HCT116 (cell line): ENCODE results near the gene TMTC4. TPM values are rescaled to one million over a fixed set of nuclear protein-coding genes. Genes with fewer than 3 reads are reported as not detected.

Experiments used
- ATAC-seq: fragments of 200-7000 bp; cut with Tn5 transposase; 2 replicates; pipeline ENCODE4 v1.9.1; 2020; ENCODE audit warnings: mild to moderate bottlenecking, moderate library complexity
- BruUV-seq: library from RNA; stranded (reverse); fragments of 400-500 nt; replicated peaks from 2 replicates; lab custom pipeline; 2021; lab: Mats Ljungman, UMichigan
- CTCF ChIA-PET: fragments of 300-600 bp; sonication (Branson Sonifier 250); formaldehyde crosslinking; loops from one replicate; lab custom pipeline; 2021; ENCODE audit warnings: antibody characterized with exemption; lab: Charles Lee
- POLR2A ChIA-PET: fragments of 300-600, 350-600 bp; sonication (Branson Sonifier 250); formaldehyde crosslinking; loops from one replicate; lab custom pipeline; 2021; ENCODE audit warnings: antibody characterized with exemption; lab: Charles Lee
- RAD21 ChIA-PET, 2 experiments: fragments of 300-600 bp; sonication (Branson Sonifier 250); formaldehyde crosslinking; loops; one replicate each; lab custom pipeline; 2023; ENCODE audit warnings: low total read pairs in 2 of 2; ENCODE audit not compliant: uncharacterized antibody in 2 of 2, unreplicated experiment in 2 of 2, low non-redundant PET in 1 of 2; lab: Charles Lee
- DNase-seq: peaks from one replicate; pipeline ENCODE4 v3.0.0-alpha.2; 2010; ENCODE audit warnings: low read depth, low spot score
- H2AFZ ChIP-seq: fragments of 200-600 bp; shearing (Covaris generic), sonication (generic); 2 replicates; pipeline ENCODE4 v1.6.1; 2017; ENCODE audit warnings: low read depth, mixed run types, mixed read lengths, antibody characterized with exemption, low read length; ENCODE audit not compliant: poor library complexity, severe bottlenecking
- H3K27ac ChIP-seq: 2 replicates; pipeline ENCODE4 v1.5.1; 2012; ENCODE audit warnings: low read depth, low read length
- H3K27me3 ChIP-seq: fragments of 200-600 bp; sonication (generic); 2 replicates; pipeline ENCODE4 v1.6.1; 2016; ENCODE audit warnings: mixed run types, low read length, mixed read lengths; ENCODE audit not compliant: insufficient read depth
- H3K36me3 ChIP-seq, 2 experiments: fragments of 200-500 bp in 1 of 2; fragments of 200-600 bp in 1 of 2; sonication (Bioruptor generic) in 1 of 2; sonication (generic) in 1 of 2; 2 replicates each; pipeline versions ENCODE4 v1.5.1 to v1.6.1; 2014 to 2016; ENCODE audit warnings: low read length in 2 of 2, inconsistent platforms in 1 of 2, mixed read lengths in 1 of 2, mixed run types in 1 of 2; ENCODE audit not compliant: insufficient read depth in 2 of 2, control insufficient read depth in 1 of 2
- H3K4me1 ChIP-seq, 2 experiments: fragments of 200-600 bp in 1 of 2; sonication (generic) in 1 of 2; 2 replicates each; pipeline versions ENCODE4 v1.5.1 to v1.6.1; 2012 to 2017; ENCODE audit warnings: low read length in 2 of 2, inconsistent platforms in 1 of 2, mild to moderate bottlenecking in 1 of 2, mixed read lengths in 1 of 2, mixed run types in 1 of 2, moderate library complexity in 1 of 2; ENCODE audit not compliant: insufficient read depth in 2 of 2, control insufficient read depth in 1 of 2
- H3K4me2 ChIP-seq: fragments of 200-600 bp; sonication (generic); 2 replicates; pipeline ENCODE4 v1.6.1; 2017; ENCODE audit warnings: mixed run types, low read length, mixed read lengths
- H3K4me3 ChIP-seq, 2 experiments: fragments of 200-600 bp in 1 of 2; sonication (generic) in 1 of 2; replicated peaks in 1 of 2; 2 replicates each; pipeline ENCODE4 v1.5.1; 2011 to 2016; ENCODE audit warnings: low read length in 2 of 2, control low read depth in 1 of 2, low read depth in 1 of 2, mild to moderate bottlenecking in 1 of 2, mixed read lengths in 1 of 2, mixed run types in 1 of 2
- H3K79me2 ChIP-seq: fragments of 200-600 bp; sonication (generic); 2 replicates; pipeline ENCODE4 v1.6.1; 2017; ENCODE audit warnings: mild to moderate bottlenecking, mixed run types, low read length, moderate library complexity, mixed read lengths; ENCODE audit not compliant: insufficient read depth
- H3K9ac ChIP-seq: fragments of 200-600 bp; sonication (generic); 2 replicates; pipeline ENCODE4 v1.6.1; 2016; ENCODE audit warnings: low read length, mixed read lengths
- H3K9me2 ChIP-seq: fragments of 200-600 bp; sonication (generic), shearing (Covaris generic); 2 replicates; pipeline ENCODE4 v1.6.1; 2017; ENCODE audit warnings: mixed run types, mild to moderate bottlenecking, moderate library complexity; ENCODE audit not compliant: insufficient read depth
- H3K9me3 ChIP-seq, 2 experiments: fragments of 200-500 bp in 1 of 2; fragments of 200-600 bp in 1 of 2; sonication (Bioruptor generic) in 1 of 2; sonication (generic) in 1 of 2; 2 replicates each; pipeline ENCODE4 v1.6.1; 2014 to 2017; ENCODE audit warnings: low read length in 2 of 2, mixed read lengths in 2 of 2, inconsistent platforms in 1 of 2, low read depth in 1 of 2, mild to moderate bottlenecking in 1 of 2, mixed run types in 1 of 2, moderate library complexity in 1 of 2; ENCODE audit not compliant: control insufficient read depth in 1 of 2, insufficient read depth in 1 of 2
- H4K20me1 ChIP-seq: fragments of 200-600 bp; sonication (generic), shearing (Covaris generic); 2 replicates; pipeline ENCODE4 v1.6.1; 2017; ENCODE audit warnings: mixed run types, mild to moderate bottlenecking, moderate library complexity; ENCODE audit not compliant: insufficient read depth
- EGR1 ChIP-seq: IDR thresholded peaks from 2 replicates; pipeline ENCODE4 v1.6.1; 2012; ENCODE audit warnings: low read depth
- ELF1 ChIP-seq: IDR thresholded peaks from 2 replicates; pipeline ENCODE4 v1.6.1; 2012; ENCODE audit warnings: low read depth, borderline replicate concordance
- EZH2 ChIP-seq: fragments of 200-600 bp; sonication (generic); IDR thresholded peaks from 2 replicates; pipeline ENCODE4 v1.6.1; 2017; ENCODE audit warnings: antibody characterized with exemption, mixed run types
- EZH2phosphoT487 ChIP-seq: fragments of 200-600 bp; IDR thresholded peaks from 2 replicates; pipeline ENCODE4 v1.6.1; 2018; ENCODE audit warnings: antibody characterized with exemption, borderline replicate concordance
- POLR2A ChIP-seq: IDR thresholded peaks from 2 replicates; pipeline ENCODE4 v1.7.0; 2011; ENCODE audit warnings: borderline replicate concordance; ENCODE audit not compliant: insufficient read depth, insufficient read length; ENCODE audit errors: extremely low read depth
- RAD21 ChIP-seq: IDR thresholded peaks from 2 replicates; pipeline ENCODE4 v1.6.1; 2012; ENCODE audit warnings: low read depth, mild to moderate bottlenecking
- SIN3A ChIP-seq: IDR thresholded peaks from 2 replicates; pipeline ENCODE4 v1.6.1; 2012; ENCODE audit warnings: low read depth
- SP1 ChIP-seq: IDR thresholded peaks from 2 replicates; pipeline ENCODE4 v1.6.1; 2012; ENCODE audit warnings: low read depth
- SRF ChIP-seq: IDR thresholded peaks from 2 replicates; pipeline ENCODE4 v1.6.1; 2012; ENCODE audit warnings: low read depth
- TCF7L2 ChIP-seq: IDR thresholded peaks from 2 replicates; pipeline ENCODE4 v1.7.0; 2011; ENCODE audit warnings: borderline replicate concordance, inconsistent platforms; ENCODE audit not compliant: insufficient read depth, insufficient read length; ENCODE audit errors: extremely low read depth
- YY1 ChIP-seq: IDR thresholded peaks from 2 replicates; pipeline ENCODE4 v1.6.1; 2011; ENCODE audit warnings: low read length, low read depth, moderate library complexity, mild to moderate bottlenecking; ENCODE audit not compliant: insufficient replicate concordance; ENCODE audit errors: extremely low read depth
- ZFX ChIP-seq: fragments of 450-650 bp; IDR thresholded peaks from 2 replicates; pipeline ENCODE4 v1.6.1; 2017
- intact Hi-C: fragments of 100-400 bp; cut with micrococcal nuclease; formaldehyde crosslinking; loops from 2 replicates; pipeline ENCODE4 v1.10.0; 2022
- total RNA-seq: library from RNA; stranded (reverse); gene quantifications from one replicate; pipeline ENCODE4 v1.2.1, GENCODE V29; 2021; ENCODE audit not compliant: unreplicated experiment
- TF ChIP-seq, protein P1 (sequence below): IDR thresholded peaks from 2 replicates; pipeline ENCODE4 v1.6.1; 2012; ENCODE audit warnings: low read depth
- TF ChIP-seq, protein P2 (sequence below): IDR thresholded peaks from 2 replicates; pipeline ENCODE4 v1.6.1; 2011; ENCODE audit warnings: mild to moderate bottlenecking, low read length, moderate library complexity; ENCODE audit not compliant: insufficient replicate concordance; ENCODE audit errors: extremely low read depth

Gene TMTC4
- total RNA-seq, 1 experiment from 2014 or later: 23.6 TPM

DNA sequence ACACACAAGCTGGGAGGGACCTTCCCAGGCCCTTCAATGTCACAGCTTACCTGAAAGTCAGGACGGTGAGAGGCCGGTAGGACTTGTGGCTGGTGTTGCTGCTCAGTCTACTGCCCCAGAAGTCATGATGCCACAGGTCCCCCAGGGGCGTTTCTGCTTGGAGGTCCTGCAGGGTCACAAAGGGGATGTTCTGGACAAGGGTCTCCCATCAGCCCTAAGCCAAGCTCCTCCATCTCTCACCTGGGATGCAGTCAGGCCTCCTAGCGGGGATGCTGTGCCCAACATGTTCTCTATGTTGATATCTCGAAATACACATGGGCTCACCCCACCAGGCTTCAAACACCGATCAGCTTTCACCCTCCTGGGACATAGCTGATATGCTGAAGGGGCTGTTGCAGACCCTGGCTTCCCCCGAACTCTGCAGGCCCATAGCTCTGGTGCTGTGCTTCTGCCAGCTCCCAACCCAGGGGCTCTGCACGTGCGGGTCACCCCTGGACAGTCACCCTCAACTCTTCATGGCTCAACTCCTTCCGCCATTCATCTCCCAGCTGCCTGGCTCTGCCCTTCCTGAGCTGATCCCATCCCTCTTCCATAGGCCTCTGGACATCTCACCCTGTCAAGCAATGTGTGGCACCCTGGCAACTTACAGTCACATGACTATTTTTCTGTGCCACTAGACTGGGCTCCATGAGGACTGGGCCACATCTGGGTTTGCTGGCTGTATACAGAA, 10.3 kb downstream of the TMTC4 start:
- Histone ChIP-seq H3K9ac (no peak overlapping the region), H3K9me3 (no peaks in the 10 kb centered on the region), H3K27ac (no peak overlapping the region), H3K4me3 (no peak overlapping the region), H3K27me3 (no peaks in the 10 kb centered on the region), H2AFZ (no peak overlapping the region), H3K4me1 (no peaks in the 10 kb centered on the region), H3K79me2 (no peaks in the 10 kb centered on the region), H3K4me2 (no peak overlapping the region), H3K36me3 (peaks cover 7 to 26% of the 10 kb centered on the region in 2 experiments; a peak in 3 of 4 replicates), H3K9me2 (no peaks in the 10 kb centered on the region), H4K20me1 (no peaks in the 10 kb centered on the region)
- ChIA-PET POLR2A (no interaction called here), RAD21 (no interaction called here), CTCF (interaction anchor here (1.2 kb wide), 1 partner anchor 10 kb away, joined by 5 read pairs; the partner anchor contains the start of gene TMTC4)
- TF ChIP-seq, protein P1, sequence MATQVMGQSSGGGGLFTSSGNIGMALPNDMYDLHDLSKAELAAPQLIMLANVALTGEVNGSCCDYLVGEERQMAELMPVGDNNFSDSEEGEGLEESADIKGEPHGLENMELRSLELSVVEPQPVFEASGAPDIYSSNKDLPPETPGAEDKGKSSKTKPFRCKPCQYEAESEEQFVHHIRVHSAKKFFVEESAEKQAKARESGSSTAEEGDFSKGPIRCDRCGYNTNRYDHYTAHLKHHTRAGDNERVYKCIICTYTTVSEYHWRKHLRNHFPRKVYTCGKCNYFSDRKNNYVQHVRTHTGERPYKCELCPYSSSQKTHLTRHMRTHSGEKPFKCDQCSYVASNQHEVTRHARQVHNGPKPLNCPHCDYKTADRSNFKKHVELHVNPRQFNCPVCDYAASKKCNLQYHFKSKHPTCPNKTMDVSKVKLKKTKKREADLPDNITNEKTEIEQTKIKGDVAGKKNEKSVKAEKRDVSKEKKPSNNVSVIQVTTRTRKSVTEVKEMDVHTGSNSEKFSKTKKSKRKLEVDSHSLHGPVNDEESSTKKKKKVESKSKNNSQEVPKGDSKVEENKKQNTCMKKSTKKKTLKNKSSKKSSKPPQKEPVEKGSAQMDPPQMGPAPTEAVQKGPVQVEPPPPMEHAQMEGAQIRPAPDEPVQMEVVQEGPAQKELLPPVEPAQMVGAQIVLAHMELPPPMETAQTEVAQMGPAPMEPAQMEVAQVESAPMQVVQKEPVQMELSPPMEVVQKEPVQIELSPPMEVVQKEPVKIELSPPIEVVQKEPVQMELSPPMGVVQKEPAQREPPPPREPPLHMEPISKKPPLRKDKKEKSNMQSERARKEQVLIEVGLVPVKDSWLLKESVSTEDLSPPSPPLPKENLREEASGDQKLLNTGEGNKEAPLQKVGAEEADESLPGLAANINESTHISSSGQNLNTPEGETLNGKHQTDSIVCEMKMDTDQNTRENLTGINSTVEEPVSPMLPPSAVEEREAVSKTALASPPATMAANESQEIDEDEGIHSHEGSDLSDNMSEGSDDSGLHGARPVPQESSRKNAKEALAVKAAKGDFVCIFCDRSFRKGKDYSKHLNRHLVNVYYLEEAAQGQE: no peak
- TF ChIP-seq EZH2 (no peak), SP1 (no peak), YY1 (no peak), EZH2phosphoT487 (no peak), SIN3A (no peak), ELF1 (no peak), RAD21 (no peak), EGR1 (no peak), POLR2A (no peak), ZFX (no peak), SRF (no peak), TCF7L2 (no peak)
- TF ChIP-seq, protein P2, sequence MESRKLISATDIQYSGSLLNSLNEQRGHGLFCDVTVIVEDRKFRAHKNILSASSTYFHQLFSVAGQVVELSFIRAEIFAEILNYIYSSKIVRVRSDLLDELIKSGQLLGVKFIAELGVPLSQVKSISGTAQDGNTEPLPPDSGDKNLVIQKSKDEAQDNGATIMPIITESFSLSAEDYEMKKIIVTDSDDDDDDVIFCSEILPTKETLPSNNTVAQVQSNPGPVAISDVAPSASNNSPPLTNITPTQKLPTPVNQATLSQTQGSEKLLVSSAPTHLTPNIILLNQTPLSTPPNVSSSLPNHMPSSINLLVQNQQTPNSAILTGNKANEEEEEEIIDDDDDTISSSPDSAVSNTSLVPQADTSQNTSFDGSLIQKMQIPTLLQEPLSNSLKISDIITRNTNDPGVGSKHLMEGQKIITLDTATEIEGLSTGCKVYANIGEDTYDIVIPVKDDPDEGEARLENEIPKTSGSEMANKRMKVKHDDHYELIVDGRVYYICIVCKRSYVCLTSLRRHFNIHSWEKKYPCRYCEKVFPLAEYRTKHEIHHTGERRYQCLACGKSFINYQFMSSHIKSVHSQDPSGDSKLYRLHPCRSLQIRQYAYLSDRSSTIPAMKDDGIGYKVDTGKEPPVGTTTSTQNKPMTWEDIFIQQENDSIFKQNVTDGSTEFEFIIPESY: no peak
- intact Hi-C loops: no loop called here
- DNase-seq (no peak), ATAC-seq (no peak)
- no TSS peak for BruUV-seq
